Stomach (tissue), 19 donors: ENCODE data around the gene CPS1. TPM values are rescaled to one million over a fixed set of nuclear protein-coding genes. Genes with fewer than 3 reads are reported as not detected.

Experiments used
- DNase-seq, 2 donors: peaks; one replicate each; pipeline versions ENCODE4 v3.0.0 to v3.0.0-alpha.2; 2013 to 2019
- H3K27ac ChIP-seq, 5 donors: fragments of 200-600 bp in 4 of 5; sonication (generic) in 4 of 5; one replicate each; pipeline ENCODE4 v1.5.1; 2013 to 2019; ENCODE audit warnings: mild to moderate bottlenecking in 1 of 5, moderate library complexity in 1 of 5
- H3K27me3 ChIP-seq, 3 donors: fragments of 200-600 bp; sonication (generic); one replicate each; pipeline ENCODE4 v1.5.1; 2017 to 2019; ENCODE audit warnings: mixed run types in 1 of 3
- H3K36me3 ChIP-seq, 4 donors: fragments of 200-600 bp; sonication (generic); 1 replicate in 3 of 4; 2 replicates in 1 of 4; pipeline ENCODE4 v1.5.1; 2016 to 2019
- H3K4me1 ChIP-seq, 4 donors: fragments of 200-600 bp; sonication (generic); one replicate each; pipeline ENCODE4 v1.5.1; 2016 to 2019
- H3K4me3 ChIP-seq, 4 donors: fragments of 200-600 bp; sonication (generic) in 3 of 4; one replicate each; pipeline ENCODE4 v1.5.1; 2016 to 2019; ENCODE audit warnings: mild to moderate bottlenecking in 1 of 4
- H3K9me3 ChIP-seq, 4 donors: fragments of 200-600 bp; sonication (generic); one replicate each; pipeline ENCODE4 v1.5.1; 2016 to 2019
- EP300 ChIP-seq: sonication (generic); formaldehyde crosslinking; IDR thresholded peaks from one replicate; pipeline ENCODE4 v1.6.1; 2017; ENCODE audit warnings: antibody characterized with exemption
- POLR2A ChIP-seq, 4 donors: fragments of 450-650 bp; IDR thresholded peaks; one replicate each; pipeline ENCODE4 v1.6.1; 2016; ENCODE audit warnings: antibody characterized with exemption in 4 of 4, control low read depth in 2 of 4, mild to moderate bottlenecking in 1 of 4, moderate library complexity in 1 of 4
- POLR2AphosphoS5 ChIP-seq, 3 donors: sonication (generic); formaldehyde crosslinking; IDR thresholded peaks; one replicate each; pipeline ENCODE4 v1.6.1; 2016; ENCODE audit warnings: antibody characterized with exemption in 3 of 3
- WGBS, 5 donors: extraction: QIAGEN DNeasy Blood & Tissue Kit in 3 of 5; methylation state at CpG; one replicate each; pipeline versions ENCODE4 v1.1.5 to v1.1.7; 2013 to 2018; 5-methylcytosine and 5-hydroxymethylcytosine counted together
- intact Hi-C: fragments of 100-400 bp; cut with DNase I; formaldehyde crosslinking; loops from one replicate; pipeline ENCODE4 v1.15.1; 2023; ENCODE audit warnings: low total_unique reads
- long read RNA-seq, 10 donors: transcript quantifications; one replicate each; lab custom pipeline, GENCODE V29; 2026
- polyA plus RNA-seq, 3 donors: library from polyadenylated mRNA; stranded (reverse); fragments of 200-250 nt; gene quantifications; one replicate each; pipeline ENCODE4 v1.2.3, GENCODE V29; 2013
- total RNA-seq, 5 donors: library from RNA; depleted of rRNA; stranded (reverse); fragments of >200 nt; gene quantifications; one replicate each; pipeline versions ENCODE4 v1.1.0 to v1.2.3, GENCODE V29; 2014 to 2016
- TF ChIP-seq, protein P1 (sequence below), 7 experiments: fragments of 450-650 bp in 4 of 7; fragments of 200-600 bp in 3 of 7; sonication (generic) in 3 of 7; IDR thresholded peaks; one replicate each; pipeline ENCODE4 v1.5.1; 2016 to 2019; ENCODE audit warnings: antibody characterized with exemption in 7 of 7, control low read depth in 2 of 7, mild to moderate bottlenecking in 1 of 7
- donor health status: healthy with polysubstance abuse.
- donor health status: Bipolar disorder and iron deficiency.
- donor health status: healthy.

The CPS1 gene
- total RNA-seq (10 to 100 TPM in 1 of 5 donors, 1 to 10 TPM in 2, under 1 TPM in 2; under 0.01 to 14.9 (median 1.0) TPM), polyA plus RNA-seq (under 1 TPM; 0.45 to 0.56 (median 0.46) TPM)
- long read RNA-seq, donor 1, result 0 reads
- long read RNA-seq, donor 2, result 0 reads
- long read RNA-seq, donor 3, result 0 reads
- long read RNA-seq, donor 4, result 0 reads
- long read RNA-seq, donor 5, result 0 reads
- long read RNA-seq, donor 6, result 0 reads
- long read RNA-seq, donor 7, result 0 reads
- long read RNA-seq, donor 8, result 0 reads
- long read RNA-seq, donor 9, result 0 reads
- long read RNA-seq, donor 10, full-length matches to known transcripts, result 1 of 35 reads
- long read RNA-seq, donor 10, partial matches to known transcripts, result 34 of 35 reads
- long read RNA-seq, donor 10, other reads (novel, unspliced or antisense), result 0 of 35 reads

GRCh38 chr2:210556329-210556980 is at the start of gene CPS1:
CPS1 (plus strand) TSS chr2:210556599; CDS start chr2:210556734, 135 bp downstream.
- TF ChIP-seq EP300 (no peak), POLR2A (IDR thresholded peaks at IDR 0.05) (no peak), POLR2AphosphoS5 (IDR thresholded peaks at IDR 0.05) (no peak)
- TF ChIP-seq, protein P1, sequence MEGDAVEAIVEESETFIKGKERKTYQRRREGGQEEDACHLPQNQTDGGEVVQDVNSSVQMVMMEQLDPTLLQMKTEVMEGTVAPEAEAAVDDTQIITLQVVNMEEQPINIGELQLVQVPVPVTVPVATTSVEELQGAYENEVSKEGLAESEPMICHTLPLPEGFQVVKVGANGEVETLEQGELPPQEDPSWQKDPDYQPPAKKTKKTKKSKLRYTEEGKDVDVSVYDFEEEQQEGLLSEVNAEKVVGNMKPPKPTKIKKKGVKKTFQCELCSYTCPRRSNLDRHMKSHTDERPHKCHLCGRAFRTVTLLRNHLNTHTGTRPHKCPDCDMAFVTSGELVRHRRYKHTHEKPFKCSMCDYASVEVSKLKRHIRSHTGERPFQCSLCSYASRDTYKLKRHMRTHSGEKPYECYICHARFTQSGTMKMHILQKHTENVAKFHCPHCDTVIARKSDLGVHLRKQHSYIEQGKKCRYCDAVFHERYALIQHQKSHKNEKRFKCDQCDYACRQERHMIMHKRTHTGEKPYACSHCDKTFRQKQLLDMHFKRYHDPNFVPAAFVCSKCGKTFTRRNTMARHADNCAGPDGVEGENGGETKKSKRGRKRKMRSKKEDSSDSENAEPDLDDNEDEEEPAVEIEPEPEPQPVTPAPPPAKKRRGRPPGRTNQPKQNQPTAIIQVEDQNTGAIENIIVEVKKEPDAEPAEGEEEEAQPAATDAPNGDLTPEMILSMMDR (IDR thresholded peaks at IDR 0.05), result no peak
- H3K4me3 ChIP-seq, result no peak within 1 kb of the TSS
- H3K9me3 ChIP-seq, result no peaks in the 10 kb centered on the region
- intact Hi-C loops, result no loop called here
- H3K27ac ChIP-seq, result no peak within 1 kb of the TSS
- 83 to 91% (median 86%) methylated on average over 2 of the region's 2 CpGs for WGBS, 5 donors
- H3K4me1 ChIP-seq, result peaks cover 0 to 11% (median 0%) of the 10 kb centered on the region in 4 donors
- no peaks in the 10 kb centered on the region for H3K27me3 ChIP-seq
- no peaks in the 10 kb centered on the region for H3K36me3 ChIP-seq
- no peak for DNase-seq

GRCh38 chr2:210515911-210516310 is 40.5 kb upstream of the CPS1 start:
- H3K27me3 ChIP-seq, result no peaks in the 10 kb centered on the region
- intact Hi-C loops, result no loop called here
- peaks cover 0 to 8% (median 3%) of the 10 kb centered on the region in 4 donors for H3K9me3 ChIP-seq
- no peaks in the 10 kb centered on the region for H3K4me1 ChIP-seq
- no peak for TF ChIP-seq EP300
- TF ChIP-seq, protein P1 (IDR thresholded peaks at IDR 0.05), result no peak
- no peak for TF ChIP-seq POLR2AphosphoS5 (IDR thresholded peaks at IDR 0.05)
- no peak for TF ChIP-seq POLR2A (IDR thresholded peaks at IDR 0.05)
- no peak overlapping the region for H3K27ac ChIP-seq
- no peak overlapping the region for H3K4me3 ChIP-seq
- no peaks in the 10 kb centered on the region for H3K36me3 ChIP-seq
- WGBS, 5 donors, result 45 to 88% (median 81%) methylated on average over 2 of the region's 2 CpGs
- no peak for DNase-seq

- Histone ChIP-seq H3K4me1 (no peaks in the 10 kb centered on the region), H3K4me3 (no peak overlapping the region), H3K27me3 (no peaks in the 10 kb centered on the region), H3K9me3 (peaks cover 0 to 8% (median 3%) of the 10 kb centered on the region in 4 donors), H3K27ac (no peak overlapping the region), H3K36me3 (no peaks in the 10 kb centered on the region)
- TF ChIP-seq EP300 (no peak), POLR2A (IDR thresholded peaks at IDR 0.05) (no peak), POLR2AphosphoS5 (IDR thresholded peaks at IDR 0.05) (no peak)
- TF ChIP-seq, protein P1 (IDR thresholded peaks at IDR 0.05), result no peak
- 29 to 64% (median 44%) methylated on average over 4 of the region's 4 CpGs for WGBS, 5 donors
- DNase-seq, result peak in 1 of 2 donors; percentile 11
- intact Hi-C loops, result no loop called here
Observed at GRCh38 chr2:210517264-210517663, 39.1 kb upstream of the CPS1 start.

GRCh38 chr2:210519594-210519993 is 36.8 kb upstream of the CPS1 start:
- intact Hi-C loops, result no loop called here
- no peaks in the 10 kb centered on the region for H3K4me1 ChIP-seq
- DNase-seq, result no peak
- H3K27me3 ChIP-seq, result no peaks in the 10 kb centered on the region
- H3K9me3 ChIP-seq, result no peaks in the 10 kb centered on the region
- 78 to 86% (median 83%) methylated on average over 5 of the region's 5 CpGs for WGBS, 5 donors
- TF ChIP-seq POLR2AphosphoS5 (IDR thresholded peaks at IDR 0.05) (no peak), POLR2A (IDR thresholded peaks at IDR 0.05) (no peak), EP300 (no peak)
- TF ChIP-seq, protein P1 (IDR thresholded peaks at IDR 0.05), result no peak
- H3K4me3 ChIP-seq, result no peak overlapping the region
- no peak overlapping the region for H3K27ac ChIP-seq
- no peaks in the 10 kb centered on the region for H3K36me3 ChIP-seq
